SK-N-SH treated with all-trans-retinoic acid at 6 μM for 48 hours (cell line): ENCODE measurements around the gene PCSK2.

ENCODE experiments used
- ATAC-seq: fragments of 200-7000 bp; cut with Tn5 transposase; 3 replicates; pipeline ENCODE4 v1.9.1; 2020; ENCODE audit warnings: mild to moderate bottlenecking, moderate library complexity
- ARNTL ChIP-seq: fragments of 450-650 bp; formaldehyde crosslinking; IDR thresholded peaks from 2 replicates; pipeline ENCODE4 v1.5.0; 2020; ENCODE audit warnings: low read depth, mild to moderate bottlenecking, moderate library complexity, borderline replicate concordance
- BACH2 ChIP-seq: fragments of 250-450 bp; sonication (Bioruptor Pico); IDR thresholded peaks from 2 replicates; pipeline ENCODE4 v1.9.0; 2021; ENCODE audit warnings: mild to moderate bottlenecking, borderline replicate concordance
- CSDC2 ChIP-seq: fragments of 250-450 bp; sonication (Bioruptor Pico); IDR thresholded peaks from 2 replicates; pipeline ENCODE4 v1.5.0; 2020; ENCODE audit warnings: mild to moderate bottlenecking, moderate library complexity
- ESRRG ChIP-seq: fragments of 250-450 bp; sonication (Bioruptor Pico); IDR thresholded peaks from 2 replicates; pipeline ENCODE4 v1.6.1; 2021; ENCODE audit warnings: mild to moderate bottlenecking
- GLIS3 ChIP-seq: fragments of 250-450 bp; sonication (Bioruptor Pico); IDR thresholded peaks from 2 replicates; pipeline ENCODE4 v1.5.0; 2020; ENCODE audit warnings: mild to moderate bottlenecking, moderate library complexity
- ISL1 ChIP-seq: fragments of 250-450 bp; sonication (Bioruptor Pico); IDR thresholded peaks from 2 replicates; pipeline ENCODE4 v2.1.2; 2022; ENCODE audit warnings: mild to moderate bottlenecking, moderate library complexity
- OSR1 ChIP-seq: fragments of 250-450 bp; sonication (Bioruptor Pico); IDR thresholded peaks from 2 replicates; pipeline ENCODE4 v1.8.0; 2022; ENCODE audit warnings: moderate library complexity, mild to moderate bottlenecking, inconsistent platforms
- PPARA ChIP-seq: fragments of 250-450 bp; sonication (Bioruptor Pico); IDR thresholded peaks from 2 replicates; pipeline ENCODE4 v1.5.0; 2020; ENCODE audit warnings: mild to moderate bottlenecking, borderline replicate concordance
- RARB ChIP-seq: fragments of 250-450 bp; sonication (Bioruptor Pico); IDR thresholded peaks from 2 replicates; pipeline ENCODE4 v1.8.0; 2021; ENCODE audit warnings: mild to moderate bottlenecking, moderate library complexity
- SNAI2 ChIP-seq: fragments of 250-450 bp; sonication (Bioruptor Pico); IDR thresholded peaks from 2 replicates; pipeline ENCODE4 v1.5.0; 2020; ENCODE audit warnings: mild to moderate bottlenecking, moderate library complexity
- TCF4 ChIP-seq: fragments of 250-450 bp; sonication (Bioruptor Pico); IDR thresholded peaks from 2 replicates; pipeline ENCODE4 v1.8.0; 2021; ENCODE audit warnings: mild to moderate bottlenecking, moderate library complexity, borderline replicate concordance
- TOX ChIP-seq: fragments of 250-450 bp; sonication (Bioruptor Pico); IDR thresholded peaks from 2 replicates; pipeline ENCODE4 v1.8.0; 2021; ENCODE audit warnings: mild to moderate bottlenecking, moderate library complexity, borderline replicate concordance
- ZC3H10 ChIP-seq: fragments of 250-450 bp; sonication (Bioruptor Pico); IDR thresholded peaks from 2 replicates; pipeline ENCODE4 v1.5.1; 2021; ENCODE audit warnings: mild to moderate bottlenecking, moderate library complexity
- ZFP3 ChIP-seq: fragments of 250-450 bp; sonication (Bioruptor Pico); IDR thresholded peaks from 2 replicates; pipeline ENCODE4 v1.5.0; 2020; ENCODE audit warnings: mild to moderate bottlenecking, moderate library complexity
- ZFP30 ChIP-seq: fragments of 450-650 bp; formaldehyde crosslinking; IDR thresholded peaks from 2 replicates; pipeline ENCODE4 v1.5.0; 2022; ENCODE audit warnings: mild to moderate bottlenecking, moderate library complexity
- ZNF70 ChIP-seq: fragments of 450-650 bp; formaldehyde crosslinking; IDR thresholded peaks from 2 replicates; pipeline ENCODE4 v1.5.0; 2020; ENCODE audit warnings: mild to moderate bottlenecking, moderate library complexity
- ZNF8 ChIP-seq: fragments of 450-650 bp; formaldehyde crosslinking; IDR thresholded peaks from 2 replicates; pipeline ENCODE4 v1.5.0; 2020; ENCODE audit warnings: mild to moderate bottlenecking, moderate library complexity
- TF ChIP-seq, protein P1 (sequence below): fragments of 250-450 bp; sonication (Bioruptor Pico); IDR thresholded peaks from 2 replicates; pipeline ENCODE4 v1.8.0; 2020; ENCODE audit warnings: mild to moderate bottlenecking, moderate library complexity, borderline replicate concordance
- TF ChIP-seq, protein P2 (sequence below): fragments of 250-450 bp; sonication (Bioruptor Pico); IDR thresholded peaks from 2 replicates; pipeline ENCODE4 v1.5.1; 2020; ENCODE audit warnings: low read depth, mild to moderate bottlenecking, moderate library complexity
- TF ChIP-seq, protein P3 (sequence below): fragments of 250-450 bp; sonication (Bioruptor Pico); IDR thresholded peaks from 2 replicates; pipeline ENCODE4 v1.5.1; 2021; ENCODE audit warnings: mild to moderate bottlenecking, moderate library complexity
- TF ChIP-seq, protein P4 (sequence below): fragments of 250-450 bp; sonication (Bioruptor Pico); IDR thresholded peaks from 2 replicates; pipeline ENCODE4 v1.8.0; 2021; ENCODE audit warnings: low read depth, mild to moderate bottlenecking, moderate library complexity, borderline replicate concordance
- TF ChIP-seq, protein P5 (sequence below): fragments of 250-450 bp; sonication (Bioruptor Pico); IDR thresholded peaks from 2 replicates; pipeline ENCODE4 v1.5.0; 2020; ENCODE audit warnings: mild to moderate bottlenecking, moderate library complexity

Gene PCSK2

DNA sequence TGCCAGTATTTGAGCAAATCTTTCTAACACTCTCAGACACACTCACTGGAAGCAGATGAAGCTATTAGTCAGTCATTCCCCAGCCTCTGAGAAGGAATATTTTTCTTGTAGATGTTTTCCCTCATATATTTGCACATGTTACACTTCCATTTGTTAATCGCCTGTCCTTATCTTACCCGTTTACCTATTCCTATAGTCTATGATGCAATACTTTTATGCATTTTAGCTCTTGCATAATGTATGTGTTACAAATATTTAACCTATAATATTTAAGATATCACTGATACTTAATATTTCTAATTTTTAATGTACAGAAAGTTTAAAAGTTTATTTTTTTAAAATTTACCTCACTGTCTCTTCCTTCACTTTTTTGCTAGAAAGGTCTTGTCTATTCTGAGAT is 71.9 kb downstream of the PCSK2 start:
- TF ChIP-seq OSR1 (CRISPR knock-in tag) (no peak), ZNF70 (CRISPR knock-in tag) (no peak), ZNF8 (CRISPR knock-in tag) (no peak), ARNTL (no peak), ZFP3 (CRISPR knock-in tag) (no peak), ISL1 (CRISPR knock-in tag) (no peak), SNAI2 (CRISPR knock-in tag) (no peak), TOX (CRISPR knock-in tag) (no peak)
- TF ChIP-seq, protein P1, sequence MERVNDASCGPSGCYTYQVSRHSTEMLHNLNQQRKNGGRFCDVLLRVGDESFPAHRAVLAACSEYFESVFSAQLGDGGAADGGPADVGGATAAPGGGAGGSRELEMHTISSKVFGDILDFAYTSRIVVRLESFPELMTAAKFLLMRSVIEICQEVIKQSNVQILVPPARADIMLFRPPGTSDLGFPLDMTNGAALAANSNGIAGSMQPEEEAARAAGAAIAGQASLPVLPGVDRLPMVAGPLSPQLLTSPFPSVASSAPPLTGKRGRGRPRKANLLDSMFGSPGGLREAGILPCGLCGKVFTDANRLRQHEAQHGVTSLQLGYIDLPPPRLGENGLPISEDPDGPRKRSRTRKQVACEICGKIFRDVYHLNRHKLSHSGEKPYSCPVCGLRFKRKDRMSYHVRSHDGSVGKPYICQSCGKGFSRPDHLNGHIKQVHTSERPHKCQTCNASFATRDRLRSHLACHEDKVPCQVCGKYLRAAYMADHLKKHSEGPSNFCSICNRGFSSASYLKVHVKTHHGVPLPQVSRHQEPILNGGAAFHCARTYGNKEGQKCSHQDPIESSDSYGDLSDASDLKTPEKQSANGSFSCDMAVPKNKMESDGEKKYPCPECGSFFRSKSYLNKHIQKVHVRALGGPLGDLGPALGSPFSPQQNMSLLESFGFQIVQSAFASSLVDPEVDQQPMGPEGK (CRISPR knock-in tag) = no peak
- TF ChIP-seq, protein P2, sequence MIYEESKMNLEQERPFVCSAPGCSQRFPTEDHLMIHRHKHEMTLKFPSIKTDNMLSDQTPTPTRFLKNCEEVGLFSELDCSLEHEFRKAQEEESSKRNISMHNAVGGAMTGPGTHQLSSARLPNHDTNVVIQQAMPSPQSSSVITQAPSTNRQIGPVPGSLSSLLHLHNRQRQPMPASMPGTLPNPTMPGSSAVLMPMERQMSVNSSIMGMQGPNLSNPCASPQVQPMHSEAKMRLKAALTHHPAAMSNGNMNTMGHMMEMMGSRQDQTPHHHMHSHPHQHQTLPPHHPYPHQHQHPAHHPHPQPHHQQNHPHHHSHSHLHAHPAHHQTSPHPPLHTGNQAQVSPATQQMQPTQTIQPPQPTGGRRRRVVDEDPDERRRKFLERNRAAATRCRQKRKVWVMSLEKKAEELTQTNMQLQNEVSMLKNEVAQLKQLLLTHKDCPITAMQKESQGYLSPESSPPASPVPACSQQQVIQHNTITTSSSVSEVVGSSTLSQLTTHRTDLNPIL (CRISPR knock-in tag) = no peak
- TF ChIP-seq, protein P3, sequence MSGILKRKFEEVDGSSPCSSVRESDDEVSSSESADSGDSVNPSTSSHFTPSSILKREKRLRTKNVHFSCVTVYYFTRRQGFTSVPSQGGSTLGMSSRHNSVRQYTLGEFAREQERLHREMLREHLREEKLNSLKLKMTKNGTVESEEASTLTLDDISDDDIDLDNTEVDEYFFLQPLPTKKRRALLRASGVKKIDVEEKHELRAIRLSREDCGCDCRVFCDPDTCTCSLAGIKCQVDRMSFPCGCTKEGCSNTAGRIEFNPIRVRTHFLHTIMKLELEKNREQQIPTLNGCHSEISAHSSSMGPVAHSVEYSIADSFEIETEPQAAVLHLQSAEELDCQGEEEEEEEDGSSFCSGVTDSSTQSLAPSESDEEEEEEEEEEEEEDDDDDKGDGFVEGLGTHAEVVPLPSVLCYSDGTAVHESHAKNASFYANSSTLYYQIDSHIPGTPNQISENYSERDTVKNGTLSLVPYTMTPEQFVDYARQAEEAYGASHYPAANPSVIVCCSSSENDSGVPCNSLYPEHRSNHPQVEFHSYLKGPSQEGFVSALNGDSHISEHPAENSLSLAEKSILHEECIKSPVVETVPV (CRISPR knock-in tag) = no peak
- no peak for ATAC-seq

DNA sequence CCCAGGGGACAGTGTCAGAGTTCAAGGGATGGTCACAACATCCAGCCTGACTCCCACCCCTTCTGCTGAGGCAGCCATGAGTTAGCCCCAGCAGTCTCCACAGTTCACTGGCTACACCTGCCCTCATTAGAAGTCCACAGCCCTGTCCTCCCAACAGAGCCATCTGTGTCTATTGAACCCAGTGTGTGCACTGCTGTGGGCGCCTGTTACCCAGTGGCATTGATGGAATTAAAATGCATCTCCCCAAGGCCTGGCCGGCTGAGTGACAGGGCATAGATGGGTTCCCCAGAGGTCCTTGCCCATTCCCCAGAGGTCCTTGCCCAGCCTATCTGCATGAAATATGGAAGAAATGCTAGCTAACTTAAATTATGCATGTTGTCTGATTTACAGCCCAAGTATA is 73.3 kb downstream of the PCSK2 start:
- no peak for ATAC-seq

More for the DNA sequence above, 73.3 kb downstream of the PCSK2 start:
- TF ChIP-seq ARNTL = no peak
- TF ChIP-seq, protein P1 (CRISPR knock-in tag) = no peak
- TF ChIP-seq, protein P4, sequence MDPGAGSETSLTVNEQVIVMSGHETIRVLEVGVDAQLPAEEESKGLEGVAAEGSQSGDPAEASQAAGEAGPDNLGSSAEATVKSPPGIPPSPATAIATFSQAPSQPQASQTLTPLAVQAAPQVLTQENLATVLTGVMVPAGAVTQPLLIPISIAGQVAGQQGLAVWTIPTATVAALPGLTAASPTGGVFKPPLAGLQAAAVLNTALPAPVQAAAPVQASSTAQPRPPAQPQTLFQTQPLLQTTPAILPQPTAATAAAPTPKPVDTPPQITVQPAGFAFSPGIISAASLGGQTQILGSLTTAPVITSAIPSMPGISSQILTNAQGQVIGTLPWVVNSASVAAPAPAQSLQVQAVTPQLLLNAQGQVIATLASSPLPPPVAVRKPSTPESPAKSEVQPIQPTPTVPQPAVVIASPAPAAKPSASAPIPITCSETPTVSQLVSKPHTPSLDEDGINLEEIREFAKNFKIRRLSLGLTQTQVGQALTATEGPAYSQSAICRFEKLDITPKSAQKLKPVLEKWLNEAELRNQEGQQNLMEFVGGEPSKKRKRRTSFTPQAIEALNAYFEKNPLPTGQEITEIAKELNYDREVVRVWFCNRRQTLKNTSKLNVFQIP (CRISPR knock-in tag) = no peak
- no peak for TF ChIP-seq GLIS3 (CRISPR knock-in tag)
- no peak for TF ChIP-seq ZFP30 (CRISPR knock-in tag)
- TF ChIP-seq RARB (CRISPR knock-in tag) = no peak
- TF ChIP-seq ZNF70 (CRISPR knock-in tag) = no peak
- no peak for TF ChIP-seq ZC3H10 (CRISPR knock-in tag)
- TF ChIP-seq PPARA = no peak
- TF ChIP-seq ESRRG (CRISPR knock-in tag) = no peak
- no peak for TF ChIP-seq TCF4 (CRISPR knock-in tag)
- no peak for TF ChIP-seq ZFP3 (CRISPR knock-in tag)
- no peak for TF ChIP-seq BACH2 (CRISPR knock-in tag)
- TF ChIP-seq, protein P3 (CRISPR knock-in tag) = no peak
- TF ChIP-seq TOX (CRISPR knock-in tag) = no peak
- TF ChIP-seq ZNF8 (CRISPR knock-in tag) = no peak
- TF ChIP-seq CSDC2 = no peak
- TF ChIP-seq, protein P5, sequence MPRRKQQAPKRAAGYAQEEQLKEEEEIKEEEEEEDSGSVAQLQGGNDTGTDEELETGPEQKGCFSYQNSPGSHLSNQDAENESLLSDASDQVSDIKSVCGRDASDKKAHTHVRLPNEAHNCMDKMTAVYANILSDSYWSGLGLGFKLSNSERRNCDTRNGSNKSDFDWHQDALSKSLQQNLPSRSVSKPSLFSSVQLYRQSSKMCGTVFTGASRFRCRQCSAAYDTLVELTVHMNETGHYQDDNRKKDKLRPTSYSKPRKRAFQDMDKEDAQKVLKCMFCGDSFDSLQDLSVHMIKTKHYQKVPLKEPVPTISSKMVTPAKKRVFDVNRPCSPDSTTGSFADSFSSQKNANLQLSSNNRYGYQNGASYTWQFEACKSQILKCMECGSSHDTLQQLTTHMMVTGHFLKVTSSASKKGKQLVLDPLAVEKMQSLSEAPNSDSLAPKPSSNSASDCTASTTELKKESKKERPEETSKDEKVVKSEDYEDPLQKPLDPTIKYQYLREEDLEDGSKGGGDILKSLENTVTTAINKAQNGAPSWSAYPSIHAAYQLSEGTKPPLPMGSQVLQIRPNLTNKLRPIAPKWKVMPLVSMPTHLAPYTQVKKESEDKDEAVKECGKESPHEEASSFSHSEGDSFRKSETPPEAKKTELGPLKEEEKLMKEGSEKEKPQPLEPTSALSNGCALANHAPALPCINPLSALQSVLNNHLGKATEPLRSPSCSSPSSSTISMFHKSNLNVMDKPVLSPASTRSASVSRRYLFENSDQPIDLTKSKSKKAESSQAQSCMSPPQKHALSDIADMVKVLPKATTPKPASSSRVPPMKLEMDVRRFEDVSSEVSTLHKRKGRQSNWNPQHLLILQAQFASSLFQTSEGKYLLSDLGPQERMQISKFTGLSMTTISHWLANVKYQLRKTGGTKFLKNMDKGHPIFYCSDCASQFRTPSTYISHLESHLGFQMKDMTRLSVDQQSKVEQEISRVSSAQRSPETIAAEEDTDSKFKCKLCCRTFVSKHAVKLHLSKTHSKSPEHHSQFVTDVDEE = no peak
